AG09309 (cell line): Measurements from ENCODE around the gene PARP6.

ENCODE experiments used
- DNase-seq: peaks from one replicate; pipeline ENCODE4 v3.0.0-alpha.2; 2010; ENCODE audit warnings: low read depth
- H3K4me3 ChIP-seq: 2 replicates; pipeline ENCODE4 v1.5.1; 2011; ENCODE audit warnings: mild to moderate bottlenecking, low read depth, low read length, moderate library complexity; ENCODE audit not compliant: control insufficient read depth
- TF ChIP-seq, protein P1 (sequence below): IDR thresholded peaks from 2 replicates; pipeline ENCODE4 v1.5.1; 2011; ENCODE audit warnings: mild to moderate bottlenecking, low read depth, low read length, inconsistent platforms; ENCODE audit not compliant: insufficient read depth, control insufficient read depth; ENCODE audit errors: missing control alignments

PARP6 gene

DNA sequence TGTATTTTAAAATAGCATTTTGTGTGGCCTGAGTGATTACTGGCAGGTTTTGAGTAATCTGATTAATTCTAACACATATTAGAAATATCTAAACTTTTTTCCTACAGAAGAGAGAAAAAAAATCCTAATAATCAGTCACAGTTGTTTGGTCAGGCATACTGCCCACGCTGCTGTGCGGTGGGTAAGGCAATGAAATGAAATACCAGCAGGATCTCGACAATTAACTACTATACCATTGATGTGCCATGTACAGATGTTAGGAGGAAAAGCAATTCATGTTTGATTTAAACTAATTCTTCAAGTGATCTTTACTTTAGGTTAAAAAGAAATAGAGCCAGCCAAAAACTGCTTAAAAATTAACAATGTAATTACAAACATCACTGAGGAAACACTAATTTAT lies 79.9 kb downstream of the PARP6 start:
- TF ChIP-seq, protein P1, sequence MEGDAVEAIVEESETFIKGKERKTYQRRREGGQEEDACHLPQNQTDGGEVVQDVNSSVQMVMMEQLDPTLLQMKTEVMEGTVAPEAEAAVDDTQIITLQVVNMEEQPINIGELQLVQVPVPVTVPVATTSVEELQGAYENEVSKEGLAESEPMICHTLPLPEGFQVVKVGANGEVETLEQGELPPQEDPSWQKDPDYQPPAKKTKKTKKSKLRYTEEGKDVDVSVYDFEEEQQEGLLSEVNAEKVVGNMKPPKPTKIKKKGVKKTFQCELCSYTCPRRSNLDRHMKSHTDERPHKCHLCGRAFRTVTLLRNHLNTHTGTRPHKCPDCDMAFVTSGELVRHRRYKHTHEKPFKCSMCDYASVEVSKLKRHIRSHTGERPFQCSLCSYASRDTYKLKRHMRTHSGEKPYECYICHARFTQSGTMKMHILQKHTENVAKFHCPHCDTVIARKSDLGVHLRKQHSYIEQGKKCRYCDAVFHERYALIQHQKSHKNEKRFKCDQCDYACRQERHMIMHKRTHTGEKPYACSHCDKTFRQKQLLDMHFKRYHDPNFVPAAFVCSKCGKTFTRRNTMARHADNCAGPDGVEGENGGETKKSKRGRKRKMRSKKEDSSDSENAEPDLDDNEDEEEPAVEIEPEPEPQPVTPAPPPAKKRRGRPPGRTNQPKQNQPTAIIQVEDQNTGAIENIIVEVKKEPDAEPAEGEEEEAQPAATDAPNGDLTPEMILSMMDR, result no peak
- no peak overlapping the region for H3K4me3 ChIP-seq
- DNase-seq, result no peak
